Activated T-cell treated with anti-CD3 and anti-CD28 coated beads, Interleukin-2, amount 50 U/mL, for 24 hours (primary cell): ENCODE measurements around the gene MTFMT.
A peak's percentile ranks its signal among the peaks of the same experiment; 100 is the strongest.
"Not testable (repeated sequence)": the region's sequence is repeated elsewhere in the genome, so short reads cannot be mapped to it uniquely, and the experiment has no call there.

Source experiments
- DNase-seq: peaks from one replicate; pipeline ENCODE4 v3.0.0-alpha.2; 2020
- H3K27ac Mint-ChIP-seq: 2 replicates; pipeline ENCODE4 v1.8.0; 2020; ENCODE audit warnings: mild to moderate bottlenecking, mixed read lengths
- H3K27me3 Mint-ChIP-seq: 2 replicates; pipeline ENCODE4 v1.8.0; 2020; ENCODE audit warnings: mixed read lengths
- H3K36me3 Mint-ChIP-seq: 2 replicates; pipeline ENCODE4 v1.8.0; 2020; ENCODE audit warnings: low read depth, mixed read lengths
- H3K4me1 Mint-ChIP-seq: 2 replicates; pipeline ENCODE4 v1.8.0; 2020; ENCODE audit warnings: low read depth, mixed read lengths
- H3K4me3 Mint-ChIP-seq: 2 replicates; pipeline ENCODE4 v1.8.0; 2020; ENCODE audit warnings: mild to moderate bottlenecking, moderate library complexity, mixed read lengths
- H3K9me3 Mint-ChIP-seq: 2 replicates; pipeline ENCODE4 v1.8.0; 2020; ENCODE audit warnings: mixed read lengths

Gene MTFMT

DNA sequence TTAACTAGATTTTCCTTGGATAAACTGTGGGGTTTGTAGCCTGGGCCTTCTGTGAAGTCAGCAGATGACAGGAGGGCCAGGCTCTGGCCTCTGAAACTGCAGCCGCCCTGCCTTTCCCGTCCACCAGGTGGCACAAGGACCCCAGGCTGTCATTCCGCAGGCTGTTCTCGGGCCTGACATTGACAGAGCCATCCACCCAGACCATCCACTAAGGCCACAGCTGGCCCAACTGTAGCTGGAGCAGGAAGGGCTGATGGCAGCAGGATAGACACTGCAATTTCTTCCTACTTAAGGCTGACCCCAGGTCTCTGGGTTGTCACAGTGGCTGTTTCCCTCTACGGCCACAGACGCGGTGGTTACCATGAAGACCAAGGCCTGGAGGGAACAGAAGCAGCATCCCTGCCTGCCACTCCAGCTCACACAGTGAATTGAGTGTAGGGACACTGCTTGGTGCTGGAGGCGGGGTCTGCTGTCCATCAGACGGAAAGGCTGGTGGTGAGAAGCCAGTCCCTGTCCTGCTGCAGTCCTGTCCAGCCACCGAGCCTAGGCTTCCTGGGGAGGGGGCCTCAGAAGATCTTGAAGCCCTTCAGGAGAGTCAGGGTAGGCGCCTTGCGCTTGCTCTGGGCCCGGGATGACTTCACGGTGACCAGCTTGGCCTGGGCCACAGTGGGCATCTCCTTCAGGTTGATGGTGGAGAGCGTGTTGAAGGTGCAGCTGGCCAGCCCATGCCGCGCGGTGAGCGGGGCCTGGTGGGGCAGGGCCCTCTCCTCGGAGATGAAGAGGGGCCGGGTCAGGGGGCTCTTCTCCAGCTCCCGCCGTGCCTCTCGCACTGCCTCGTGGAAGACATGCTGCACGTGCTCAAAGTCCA lies 25.1 kb upstream of the MTFMT start:
- H3K4me1 Mint-ChIP-seq, result peaks cover 9% of the 10 kb centered on the region
- H3K27ac Mint-ChIP-seq, result no peak overlapping the region
- no peaks in the 10 kb centered on the region for H3K27me3 Mint-ChIP-seq
- H3K9me3 Mint-ChIP-seq, result no peaks in the 10 kb centered on the region
- H3K36me3 Mint-ChIP-seq, result no peaks in the 10 kb centered on the region
- peak; percentile 68 for DNase-seq
- no peak overlapping the region for H3K4me3 Mint-ChIP-seq

DNA sequence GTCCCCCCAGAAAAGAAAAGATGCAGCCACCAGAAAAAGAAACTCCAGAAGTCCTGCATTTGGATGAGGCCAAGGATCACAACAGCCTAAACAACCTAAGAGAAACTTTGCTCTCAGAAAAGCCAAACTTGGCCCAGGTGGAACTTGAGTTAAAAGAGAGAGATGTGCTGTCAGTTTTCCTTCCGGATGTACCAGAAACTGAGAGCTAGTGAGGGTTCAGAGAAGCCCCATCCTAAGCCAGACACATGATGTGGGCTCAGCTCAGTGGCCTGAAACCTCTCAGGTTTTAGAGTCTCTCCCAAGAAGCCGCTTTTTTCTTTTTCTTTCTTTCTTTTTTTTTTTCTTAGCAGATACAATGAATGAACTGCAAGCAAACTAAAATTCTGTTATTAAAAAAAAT lies 23.5 kb upstream of the MTFMT start:
- DNase-seq, result no peak
- no peak overlapping the region for H3K27ac Mint-ChIP-seq
- H3K9me3 Mint-ChIP-seq, result no peaks in the 10 kb centered on the region
- H3K36me3 Mint-ChIP-seq, result no peaks in the 10 kb centered on the region
- H3K4me3 Mint-ChIP-seq, result no peak overlapping the region
- H3K4me1 Mint-ChIP-seq, result peaks cover 13% of the 10 kb centered on the region
- no peaks in the 10 kb centered on the region for H3K27me3 Mint-ChIP-seq

DNA sequence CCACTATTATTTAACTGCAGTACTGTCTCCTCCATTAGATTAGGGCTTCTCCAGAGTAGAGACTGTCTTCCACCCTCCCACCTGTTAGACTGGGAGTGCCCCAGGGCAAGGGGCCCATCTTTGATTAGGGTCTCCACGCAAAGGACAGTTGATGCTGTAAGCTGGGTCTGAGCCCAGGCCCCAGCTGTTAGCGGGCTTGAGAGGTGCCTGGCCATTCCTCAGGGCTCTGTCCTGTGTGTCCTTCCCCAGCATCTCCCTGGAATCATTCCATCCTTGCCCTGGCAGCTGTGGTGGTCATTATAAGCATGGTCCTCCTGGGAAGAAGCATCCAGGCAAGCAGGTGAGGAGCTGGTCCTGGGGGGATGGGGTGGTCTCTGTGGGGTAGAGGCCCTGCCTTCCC lies 21.8 kb upstream of the MTFMT start:
- no peak overlapping the region for H3K4me3 Mint-ChIP-seq
- no peaks in the 10 kb centered on the region for H3K9me3 Mint-ChIP-seq
- DNase-seq, result no peak
- no peaks in the 10 kb centered on the region for H3K27me3 Mint-ChIP-seq
- no peaks in the 10 kb centered on the region for H3K36me3 Mint-ChIP-seq
- H3K27ac Mint-ChIP-seq, result no peak overlapping the region
- peaks cover 13% of the 10 kb centered on the region for H3K4me1 Mint-ChIP-seq

DNA sequence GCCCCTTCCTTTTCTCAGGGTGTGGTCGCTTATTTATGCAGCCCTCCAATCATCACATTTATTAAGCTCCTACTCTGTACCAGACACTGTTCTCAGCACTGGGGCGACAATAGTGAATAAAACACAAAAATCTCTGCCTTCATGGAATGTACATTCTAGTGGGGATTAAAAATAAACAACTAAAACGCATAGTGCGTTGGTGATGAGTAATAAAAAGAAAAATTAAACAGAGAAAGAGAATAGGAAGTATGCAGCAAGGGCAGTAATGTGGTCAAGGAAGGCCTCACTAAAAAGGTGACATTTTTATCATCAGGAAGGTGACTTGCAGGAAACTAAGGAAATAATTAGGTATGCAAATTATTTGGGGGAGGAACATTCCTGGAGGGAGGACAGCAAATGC lies 20.8 kb upstream of the MTFMT start:
- Mint-ChIP-seq H3K27me3 (no peaks in the 10 kb centered on the region), H3K4me3 (no peak overlapping the region)

DNA sequence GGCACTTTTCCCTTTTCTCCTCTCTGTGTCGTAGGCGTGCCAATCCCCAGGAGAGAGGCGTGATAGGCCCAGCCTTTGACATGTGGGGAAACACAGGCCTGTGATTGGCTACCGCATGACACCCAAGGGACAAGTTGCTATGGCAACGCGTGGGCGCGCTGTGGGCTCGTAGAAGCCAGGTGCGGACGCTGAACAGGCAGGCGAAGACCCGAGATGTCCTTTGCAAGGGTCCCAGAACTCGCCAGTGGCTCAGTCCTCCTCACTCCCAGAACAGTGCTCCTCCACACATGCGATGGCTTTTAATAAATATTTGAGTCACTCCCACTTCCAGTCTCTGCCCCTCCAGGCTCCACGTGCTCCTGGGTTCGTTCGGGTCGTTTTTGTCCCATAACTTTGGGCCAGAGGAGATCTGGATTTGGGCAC lies 20.0 kb upstream of the MTFMT start:
- H3K4me1 Mint-ChIP-seq, result peaks cover 13% of the 10 kb centered on the region
- no peaks in the 10 kb centered on the region for H3K9me3 Mint-ChIP-seq
- H3K27ac Mint-ChIP-seq, result peak overlapping the region; percentile 52
- no peaks in the 10 kb centered on the region for H3K36me3 Mint-ChIP-seq
- peak overlapping the region; percentile 49 for H3K4me3 Mint-ChIP-seq
- no peaks in the 10 kb centered on the region for H3K27me3 Mint-ChIP-seq
- peak; percentile 88 for DNase-seq

More for the DNA sequence above, 20.8 kb upstream of the MTFMT start:
- no peak for DNase-seq
- Mint-ChIP-seq H3K27ac (no peak overlapping the region), H3K36me3 (no peaks in the 10 kb centered on the region), H3K4me1 (peaks cover 13% of the 10 kb centered on the region), H3K9me3 (no peaks in the 10 kb centered on the region)

DNA sequence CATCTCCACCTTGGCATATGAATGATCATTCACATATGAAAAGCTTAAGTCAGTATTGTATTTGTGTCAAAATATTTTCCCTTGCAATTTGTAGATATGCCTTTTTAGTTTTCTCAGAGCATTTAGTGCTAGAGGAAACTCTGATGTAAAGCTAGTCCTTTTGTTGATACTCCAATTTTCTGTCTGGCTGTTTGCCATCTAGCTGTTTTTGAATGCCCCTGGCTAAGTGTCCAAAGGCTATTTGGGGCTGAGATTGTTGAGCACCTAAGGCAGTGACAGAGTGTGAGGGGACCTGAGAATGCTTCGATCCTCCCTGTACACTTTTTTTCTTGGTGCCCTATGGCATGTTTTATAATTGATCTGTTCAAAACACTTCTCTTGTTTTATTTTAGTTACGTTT lies 18.8 kb upstream of the MTFMT start:
- Mint-ChIP-seq H3K27ac (no peak overlapping the region), H3K27me3 (no peaks in the 10 kb centered on the region), H3K9me3 (no peaks in the 10 kb centered on the region), H3K4me1 (peaks cover 19% of the 10 kb centered on the region), H3K36me3 (no peaks in the 10 kb centered on the region), H3K4me3 (no peak overlapping the region)
- DNase-seq, result no peak

DNA sequence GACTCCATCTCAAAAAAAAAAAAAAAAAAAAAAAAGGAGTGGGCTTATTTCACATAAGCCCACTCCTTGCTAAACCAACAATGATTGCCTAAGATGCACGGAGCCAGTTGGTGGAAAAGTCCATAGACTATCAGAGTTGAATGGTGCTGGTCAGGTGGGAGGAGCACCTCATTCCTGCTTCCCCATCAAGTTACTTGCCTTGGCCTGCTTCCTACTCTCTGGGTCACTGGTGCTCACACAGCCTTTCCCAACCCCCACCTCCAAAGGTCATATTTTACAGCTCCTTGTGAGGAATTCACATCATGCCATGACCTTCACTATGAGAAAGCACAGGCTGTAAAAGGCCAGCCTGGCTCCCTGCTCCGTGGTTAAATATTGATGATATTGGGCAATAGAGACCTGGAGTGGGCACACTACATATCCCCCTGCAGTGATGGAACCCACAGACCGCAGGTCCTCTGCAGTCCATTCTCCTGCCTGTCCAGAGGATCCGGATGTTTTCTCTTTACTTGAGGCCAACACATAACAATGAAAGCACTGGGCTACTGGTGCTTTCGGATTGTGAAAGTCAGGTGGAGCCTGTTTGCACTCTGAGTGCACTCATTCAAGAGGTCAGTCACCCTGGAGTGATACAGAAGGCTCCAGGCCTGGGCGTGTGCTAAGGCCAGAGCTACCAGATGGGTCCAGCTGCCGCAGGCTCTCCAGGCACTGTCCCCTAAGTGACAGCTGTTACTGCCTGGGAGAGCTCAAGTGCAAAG lies 15.5 kb upstream of the MTFMT start, which contains the start of gene SLC51B:
TSS of gene SLC51B (plus strand) at position 664 of the 758 bp plus-strand sequence. CDS start 4,618 bp downstream, outside the sequence.
- no peak for DNase-seq
- H3K4me3 Mint-ChIP-seq, result no peak within 1 kb of the TSS
- H3K27ac Mint-ChIP-seq, result no peak within 1 kb of the TSS
- H3K36me3 Mint-ChIP-seq, result no peaks in the 10 kb centered on the region
- H3K9me3 Mint-ChIP-seq, result no peaks in the 10 kb centered on the region
- no peaks in the 10 kb centered on the region for H3K27me3 Mint-ChIP-seq
- H3K4me1 Mint-ChIP-seq, result peaks cover 13% of the 10 kb centered on the region

DNA sequence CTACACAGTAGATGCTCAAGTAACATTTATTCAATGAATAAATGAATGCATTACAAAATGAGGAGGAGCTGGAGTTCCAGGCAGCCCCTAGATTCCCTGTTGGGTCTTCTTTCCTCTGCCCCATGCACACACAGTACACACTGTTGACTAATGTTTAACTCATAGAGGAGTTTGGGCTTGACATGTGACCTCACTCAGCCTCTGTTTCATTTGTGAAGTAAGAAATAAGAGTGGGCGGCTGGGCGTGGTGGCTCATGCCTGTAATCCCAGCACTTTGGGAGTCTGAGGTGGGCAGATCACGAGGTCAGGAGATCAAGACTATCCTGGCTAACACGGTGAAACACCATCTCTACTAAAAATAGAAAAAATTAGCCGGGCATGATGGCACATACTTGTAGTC lies 14.8 kb upstream of the MTFMT start:
- not testable (repeated sequence) for DNase-seq, H3K4me3 Mint-ChIP-seq, H3K27ac Mint-ChIP-seq, H3K4me1 Mint-ChIP-seq, H3K27me3 Mint-ChIP-seq, H3K36me3 Mint-ChIP-seq, H3K9me3 Mint-ChIP-seq

DNA sequence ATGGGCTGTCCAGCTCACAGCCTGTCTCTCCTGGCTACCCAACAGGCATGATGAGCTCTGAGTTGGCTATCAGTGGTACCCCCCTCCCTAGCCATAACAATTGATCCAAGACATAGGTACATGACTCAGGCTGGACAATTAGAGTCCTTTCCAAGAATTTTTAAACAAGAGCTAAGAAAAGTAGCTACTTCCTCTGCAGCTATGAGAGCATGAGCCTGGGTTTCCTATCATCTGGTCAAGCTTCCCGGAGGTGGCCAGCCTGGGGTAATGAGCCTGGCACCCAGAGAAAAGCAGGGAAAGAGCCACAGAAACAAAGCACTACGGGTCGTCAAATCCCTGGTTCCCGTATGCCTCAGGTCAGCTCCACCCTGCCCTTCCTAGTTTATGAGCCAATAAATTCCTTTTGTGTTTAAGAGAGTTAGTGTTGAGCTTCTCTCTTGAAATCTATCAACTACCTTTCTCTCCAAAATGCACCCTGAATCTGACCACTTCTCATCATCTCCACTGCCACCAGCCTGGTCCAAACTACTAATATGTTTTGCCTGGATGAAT lies 13.4 kb upstream of the MTFMT start:
- Mint-ChIP-seq H3K36me3 (no peaks in the 10 kb centered on the region), H3K27me3 (no peaks in the 10 kb centered on the region), H3K9me3 (no peaks in the 10 kb centered on the region), H3K4me3 (no peak overlapping the region), H3K4me1 (peaks cover 5% of the 10 kb centered on the region), H3K27ac (no peak overlapping the region)
- DNase-seq, result no peak

DNA sequence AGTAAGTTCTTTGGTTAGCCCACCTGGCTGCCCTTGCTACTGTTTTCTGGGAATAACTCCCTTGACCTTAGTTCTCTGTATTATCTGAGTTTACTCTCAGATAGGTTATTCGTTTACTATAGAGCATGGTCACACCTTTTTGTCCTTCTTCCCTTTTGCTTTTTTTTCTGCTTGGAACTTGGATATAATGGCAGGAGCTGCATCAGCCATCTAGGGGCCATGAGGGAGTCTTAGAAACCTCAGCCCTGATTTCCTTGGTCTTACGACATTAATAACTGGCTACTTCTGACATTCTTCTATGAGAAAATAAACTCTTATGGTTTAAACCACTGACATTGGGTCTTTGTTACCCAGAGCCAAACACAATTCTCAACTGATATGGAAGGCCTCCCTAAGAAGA lies 12.3 kb upstream of the MTFMT start:
- DNase-seq, result no peak
- Mint-ChIP-seq H3K9me3 (no peaks in the 10 kb centered on the region), H3K36me3 (no peaks in the 10 kb centered on the region), H3K27ac (no peak overlapping the region), H3K4me3 (no peak overlapping the region), H3K27me3 (no peaks in the 10 kb centered on the region), H3K4me1 (peaks cover 5% of the 10 kb centered on the region)

DNA sequence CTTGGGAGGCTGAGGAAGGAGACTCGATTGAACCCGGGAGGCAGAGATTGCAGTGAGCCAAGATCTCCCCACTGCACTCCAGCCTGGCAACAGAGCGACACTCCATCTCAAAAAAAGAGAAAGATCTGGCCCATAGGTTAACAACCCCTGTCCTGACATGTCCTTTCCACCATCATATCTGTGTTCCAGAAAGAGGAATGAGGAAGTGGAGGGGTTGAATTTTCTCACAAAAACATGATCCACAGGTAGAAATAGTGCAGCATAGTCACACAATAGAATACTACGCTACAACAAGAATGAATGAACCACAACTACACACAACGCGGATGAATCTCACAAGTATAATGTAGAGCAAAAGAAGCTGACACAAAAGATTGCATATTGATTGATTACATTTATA lies 11.0 kb upstream of the MTFMT start:
- no peaks in the 10 kb centered on the region for H3K36me3 Mint-ChIP-seq
- H3K9me3 Mint-ChIP-seq, result no peaks in the 10 kb centered on the region
- no peak for DNase-seq
- H3K27me3 Mint-ChIP-seq, result no peaks in the 10 kb centered on the region
- H3K4me1 Mint-ChIP-seq, result peaks cover 5% of the 10 kb centered on the region
- no peak overlapping the region for H3K27ac Mint-ChIP-seq
- no peak overlapping the region for H3K4me3 Mint-ChIP-seq

DNA sequence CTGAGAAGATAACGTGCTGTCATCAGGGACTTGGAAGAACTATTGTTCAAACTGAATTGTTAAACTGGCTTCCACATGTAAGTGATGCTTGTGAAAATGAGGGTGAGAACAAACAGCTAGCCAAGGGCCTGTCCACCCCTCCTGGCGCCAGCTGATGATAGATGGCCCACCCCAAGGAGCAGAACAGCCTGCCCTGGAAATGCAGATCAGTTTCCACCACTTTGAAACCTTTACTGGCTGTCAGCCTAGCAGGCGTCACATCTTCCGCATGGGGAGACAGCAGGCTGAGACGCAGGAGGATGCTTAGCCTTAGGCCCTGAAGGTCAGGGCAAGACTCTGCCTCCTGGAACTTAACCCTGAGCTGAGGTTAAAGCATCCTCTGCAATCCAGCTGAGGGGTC lies 9.4 kb upstream of the MTFMT start:
- H3K9me3 Mint-ChIP-seq, result no peaks in the 10 kb centered on the region
- DNase-seq, result no peak
- H3K27ac Mint-ChIP-seq, result no peak overlapping the region
- no peak overlapping the region for H3K4me3 Mint-ChIP-seq
- H3K27me3 Mint-ChIP-seq, result no peaks in the 10 kb centered on the region
- no peaks in the 10 kb centered on the region for H3K36me3 Mint-ChIP-seq
- peaks cover under 1% of the 10 kb centered on the region for H3K4me1 Mint-ChIP-seq

DNA sequence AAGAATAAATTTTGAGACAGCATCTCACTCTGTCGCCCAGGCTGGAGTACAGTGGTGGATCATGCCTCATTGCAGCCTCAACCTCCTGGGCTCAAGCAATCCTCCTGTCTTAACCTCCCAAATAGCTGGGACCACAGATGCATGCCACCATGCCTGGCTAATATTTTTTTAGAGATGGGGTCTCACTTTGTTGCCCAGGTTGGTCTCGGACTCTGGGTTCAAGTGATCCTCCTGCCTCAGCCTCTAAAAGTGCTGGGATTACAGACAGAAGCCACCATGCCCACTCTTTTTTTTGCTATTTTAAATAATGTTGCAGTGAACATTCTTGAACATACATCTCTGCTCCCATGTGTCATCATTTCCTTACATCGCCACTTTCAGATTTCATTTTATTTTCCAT lies 9.0 kb upstream of the MTFMT start:
- Mint-ChIP-seq H3K36me3 (no peaks in the 10 kb centered on the region), H3K27me3 (no peaks in the 10 kb centered on the region), H3K4me1 (peaks cover 4% of the 10 kb centered on the region), H3K4me3 (no peak overlapping the region), H3K9me3 (no peaks in the 10 kb centered on the region), H3K27ac (no peak overlapping the region)
- DNase-seq, result no peak

DNA sequence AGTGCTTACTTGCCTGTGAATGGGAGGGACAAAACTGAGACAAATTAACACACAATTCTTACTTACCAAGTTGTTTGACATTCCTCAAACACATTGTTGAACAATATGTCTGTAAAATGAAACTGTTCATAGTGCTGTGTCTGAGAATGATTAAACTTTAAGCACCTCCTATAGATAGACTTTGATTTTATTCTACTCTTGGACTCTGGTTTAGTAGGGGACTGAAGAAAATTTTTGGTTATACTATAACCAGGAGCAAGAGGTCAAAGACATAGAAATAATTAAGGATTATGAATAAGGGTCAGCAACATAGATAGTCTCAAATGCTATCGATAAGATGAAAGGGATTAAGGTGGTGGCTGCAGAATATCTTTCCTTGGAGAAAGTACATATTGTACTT lies 7.9 kb upstream of the MTFMT start:
- no peak overlapping the region for H3K4me3 Mint-ChIP-seq
- H3K27ac Mint-ChIP-seq, result no peak overlapping the region
- no peaks in the 10 kb centered on the region for H3K9me3 Mint-ChIP-seq
- peaks cover 8% of the 10 kb centered on the region for H3K4me1 Mint-ChIP-seq
- no peaks in the 10 kb centered on the region for H3K36me3 Mint-ChIP-seq
- peaks cover 3% of the 10 kb centered on the region for H3K27me3 Mint-ChIP-seq
- no peak for DNase-seq

DNA sequence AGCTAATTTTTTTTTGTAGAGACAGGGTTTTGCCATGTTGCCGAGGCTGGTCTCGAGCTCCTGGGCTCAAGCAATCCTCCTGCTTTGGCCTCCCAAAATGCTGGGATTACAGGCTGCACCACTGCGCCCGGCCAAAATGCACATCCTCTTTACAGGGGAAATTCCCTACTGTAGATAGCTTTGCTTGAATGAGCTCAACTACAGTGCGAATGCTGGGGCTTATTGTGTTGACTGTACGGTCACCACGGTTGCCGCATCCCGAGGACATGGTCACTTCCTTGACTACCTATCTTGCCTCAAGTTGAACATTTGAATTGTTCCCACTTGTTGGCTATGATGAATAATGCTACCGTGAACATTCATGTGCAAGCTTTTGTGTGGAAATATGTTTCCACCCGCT lies 5.3 kb upstream of the MTFMT start:
- Mint-ChIP-seq H3K4me3 (no peak overlapping the region), H3K27me3 (peaks cover 14% of the 10 kb centered on the region), H3K27ac (no peak overlapping the region), H3K36me3 (no peaks in the 10 kb centered on the region), H3K4me1 (peaks cover 12% of the 10 kb centered on the region), H3K9me3 (no peaks in the 10 kb centered on the region)
- DNase-seq, result no peak
